NK-92 (cell line): Measurements from ENCODE around the gene NEDD4L.

Source experiments
- DNase-seq: peaks from one replicate; lab custom pipeline; 2025; ENCODE audit not compliant: unreplicated experiment; lab: John Stamatoyannopoulos, UW

Gene NEDD4L

GRCh38 chr18:58091099-58091611 lies 47.1 kb downstream of the NEDD4L start:
- DNase-seq: no peak

- no peak for DNase-seq
These were observed 49.3 kb downstream of the NEDD4L start for GRCh38 chr18:58093311-58093803.

GRCh38 chr18:58095222-58095621 lies 51.2 kb downstream of the NEDD4L start:
- no peak for DNase-seq

GRCh38 chr18:58095655-58096054 lies 51.6 kb downstream of the NEDD4L start:
- DNase-seq: no peak

GRCh38 chr18:58096658-58097057 lies 52.6 kb downstream of the NEDD4L start:
- DNase-seq: no peak

GRCh38 chr18:58097121-58097906 lies 53.3 kb downstream of the NEDD4L start:
- no peak for DNase-seq

GRCh38 chr18:58097907-58098166 lies 53.8 kb downstream of the NEDD4L start:
- no peak for DNase-seq

- no peak for DNase-seq
These were observed 54.7 kb downstream of the NEDD4L start for GRCh38 chr18:58098706-58099105.

- no peak for DNase-seq
These were observed 56.1 kb downstream of the NEDD4L start for GRCh38 chr18:58100154-58100553.

- no peak for DNase-seq
These were observed 57.3 kb downstream of the NEDD4L start for GRCh38 chr18:58101291-58101794.

- DNase-seq: no peak
These were observed 58.0 kb downstream of the NEDD4L start for GRCh38 chr18:58102018-58102417.

- no peak for DNase-seq
These were observed 58.8 kb downstream of the NEDD4L start for GRCh38 chr18:58102875-58103274.

- no peak for DNase-seq
These were observed 59.4 kb downstream of the NEDD4L start for GRCh38 chr18:58103339-58103985.

- no peak for DNase-seq
These were observed 60.1 kb downstream of the NEDD4L start for GRCh38 chr18:58104096-58104495.

GRCh38 chr18:58105206-58105887 lies 61.3 kb downstream of the NEDD4L start:
- no peak for DNase-seq

GRCh38 chr18:58105888-58106260 lies 61.8 kb downstream of the NEDD4L start:
- DNase-seq: no peak

- DNase-seq: no peak
These were observed 62.5 kb downstream of the NEDD4L start for GRCh38 chr18:58106289-58107070.

- DNase-seq: no peak
These were observed 65.2 kb downstream of the NEDD4L start for GRCh38 chr18:58109256-58109655.

- DNase-seq: no peak
These were observed 66.4 kb downstream of the NEDD4L start for GRCh38 chr18:58110398-58110797.

- no peak for DNase-seq
These were observed 68.1 kb downstream of the NEDD4L start for GRCh38 chr18:58112174-58112573.

- DNase-seq: no peak
These were observed 69.3 kb downstream of the NEDD4L start for GRCh38 chr18:58113337-58113736.
